K562 (cell line): Measurements from ENCODE around the gene PARD6B. TPM values are rescaled to one million over a fixed set of nuclear protein-coding genes. Genes with fewer than 3 reads are reported as not detected.

Experiments
- CC2D1A ChIP-seq: fragments of 450-650 bp; IDR thresholded peaks from 2 replicates; pipeline ENCODE4 v1.6.1; 2017; ENCODE audit warnings: mild to moderate bottlenecking
- ELK3 ChIP-seq: fragments of 450-650 bp; formaldehyde crosslinking; IDR thresholded peaks from 2 replicates; pipeline ENCODE4 v1.4.0; 2020; ENCODE audit warnings: mild to moderate bottlenecking
- EP400 ChIP-seq: fragments of 450-650 bp; IDR thresholded peaks from 2 replicates; pipeline ENCODE4 v1.6.1; 2017; ENCODE audit warnings: antibody characterized with exemption, mild to moderate bottlenecking, moderate library complexity
- ETV1 ChIP-seq: fragments of 450-650 bp; conservative IDR thresholded peaks from 2 replicates; pipeline ENCODE4 v1.6.1; 2016; ENCODE audit warnings: missing genetic modification characterization, control low read depth, low read depth, missing compliant biosample characterization
- FOS ChIP-seq: IDR thresholded peaks from 3 replicates; pipeline ENCODE4 v1.6.1; 2011; ENCODE audit not compliant: insufficient read length; ENCODE audit errors: extremely low read depth
- FOXP1 ChIP-seq: sonication (generic); formaldehyde crosslinking; IDR thresholded peaks from 2 replicates; pipeline ENCODE4 v1.8.0; 2022; ENCODE audit warnings: mild to moderate bottlenecking, missing genetic modification reagents
- MYC ChIP-seq, 2 experiments: fragments of 250-450 bp in 1 of 2; sonication (Bioruptor Pico) in 1 of 2; IDR thresholded peaks; 2 replicates each; pipeline versions ENCODE4 v1.5.1 to v1.6.1; 2012 to 2021; ENCODE audit warnings: low read depth in 2 of 2, borderline replicate concordance in 1 of 2, improper control_type of control experiment in 1 of 2, low read length in 1 of 2, mild to moderate bottlenecking in 1 of 2, moderate library complexity in 1 of 2
- NCOA6 ChIP-seq: fragments of 450-650 bp; IDR thresholded peaks from 2 replicates; pipeline ENCODE4 v1.6.1; 2017; ENCODE audit warnings: mild to moderate bottlenecking
- PREB ChIP-seq: sonication (generic); formaldehyde crosslinking; IDR thresholded peaks from 2 replicates; pipeline ENCODE4 v1.8.1; 2023; ENCODE audit warnings: mild to moderate bottlenecking, missing genetic modification reagents
- RBFOX2 ChIP-seq: fragments of 200-400 bp; formaldehyde crosslinking; IDR thresholded peaks from 2 replicates; pipeline ENCODE4 v1.6.1; 2017; ENCODE audit warnings: low read depth, mild to moderate bottlenecking, low read length, moderate library complexity
- SOX6 ChIP-seq: fragments of 450-650 bp; IDR thresholded peaks from 2 replicates; pipeline ENCODE4 v1.6.1; 2014; ENCODE audit warnings: mild to moderate bottlenecking
- SUPT5H ChIP-seq: fragments of 450-650 bp; IDR thresholded peaks from 2 replicates; pipeline ENCODE4 v1.6.1; 2016
- TGIF2 ChIP-seq: sonication (generic); formaldehyde crosslinking; IDR thresholded peaks from 2 replicates; pipeline ENCODE4 v1.8.1; 2022; ENCODE audit warnings: mild to moderate bottlenecking, missing genetic modification reagents, moderate library complexity
- TRIM25 ChIP-seq: fragments of 450-650 bp; IDR thresholded peaks from 2 replicates; pipeline ENCODE4 v1.7.0; 2016; ENCODE audit warnings: borderline replicate concordance
- ZFP91 ChIP-seq: sonication (generic); formaldehyde crosslinking; IDR thresholded peaks from 2 replicates; pipeline ENCODE4 v1.8.0; 2022; ENCODE audit warnings: mild to moderate bottlenecking, missing genetic modification reagents
- ZNF24 ChIP-seq: fragments of 450-650 bp; IDR thresholded peaks from 2 replicates; pipeline ENCODE4 v1.6.1; 2016
- ZNF311 ChIP-seq: fragments of 250-450 bp; sonication (Bioruptor Pico); IDR thresholded peaks from 2 replicates; pipeline ENCODE4 v1.4.0; 2020; ENCODE audit warnings: mild to moderate bottlenecking, moderate library complexity
- ZNF589 ChIP-seq: fragments of 200-800 bp; sonication (Bioruptor generic); IDR thresholded peaks from 2 replicates; pipeline ENCODE4 v1.6.1; 2016; ENCODE audit warnings: low read depth, missing genetic modification characterization, missing compliant biosample characterization
- ZNF644 ChIP-seq: fragments of 200-800 bp; sonication (Bioruptor generic); IDR thresholded peaks from 2 replicates; pipeline ENCODE4 v1.6.1; 2016; ENCODE audit warnings: low read depth, missing genetic modification characterization, missing compliant biosample characterization
- polyA plus RNA-seq, 8 experiments: library from polyadenylated mRNA; depleted of rRNA in 4 of 8; stranded (reverse) in 5 of 8; unstranded in 3 of 8; fragments of >200 nt; fragmentation: Nextera tagmentation in 2 of 8; fragmentation: Illumina TruSeq in 1 of 8; extraction: Ambion mirVana in 2 of 8; extraction: Trizol in 1 of 8; gene quantifications; 2 replicates each; pipeline versions ENCODE4 v1.2.1 to v1.2.3, GENCODE V29; 2011 to 2014; ENCODE audit warnings: inconsistent platforms in 1 of 8, missing spikeins in 1 of 8
- total RNA-seq, 7 experiments: library from RNA; depleted of rRNA in 6 of 7; stranded (reverse); fragments of >200 nt in 6 of 7; fragmentation: Illumina TruSeq in 2 of 7; extraction: Trizol in 2 of 7; gene quantifications; 2 replicates each; pipeline versions ENCODE4 v1.2.1 to v1.2.3, GENCODE V29; 2011 to 2021; ENCODE audit warnings: low replicate concordance in 1 of 7
- TF ChIP-seq, protein P1 (sequence below), 2 experiments: IDR thresholded peaks; 2 replicates each; pipeline ENCODE4 v1.6.1; 2012; ENCODE audit warnings: improper control_type of control experiment in 2 of 2, low read depth in 2 of 2, low read length in 2 of 2, borderline replicate concordance in 1 of 2

Gene PARD6B
- total and polyA plus RNA-seq, 9 of the 15 experiments (the other 6 are each of a cell fraction or from before 2014, with no cell fraction given), result 1.7 to 12.3 (median 5.5) TPM

GRCh38 chr20:50731055-50731929 is at the start of gene PARD6B (continued):
- TF ChIP-seq ZFP91 (no peak), PREB (CRISPR knock-in tag) (no peak), ZNF311 (CRISPR knock-in tag) (no peak), ZNF24 (peak; percentile 42), MYC (IDR thresholded peaks at IDR 0.05; ENCODE audit: low read depth, low read length) (peak; percentile 69), MYC (CRISPR knock-in tag; IDR thresholded peaks at IDR 0.05; ENCODE audit: borderline replicate concordance, low read depth) (no peak), FOS (peak; percentile 61), ZNF589 (CRISPR knock-in tag) (no peak; the same call in none of the 2 replicates), ZNF644 (tag) (peak; percentile 78; the same call in 1 of the 2 replicates), TGIF2 (CRISPR knock-in tag) (peak; percentile 84; the same call in 1 of the 2 replicates), CC2D1A (no peak), RBFOX2 (peak; percentile 91), EP400 (no peak), FOXP1 (CRISPR knock-in tag) (peak; percentile 65), SOX6 (peak; percentile 49), SUPT5H (peak; percentile 66), TRIM25 (no peak), ETV1 (peak; percentile 79), NCOA6 (peak; percentile 52; the same call in 1 of the 2 replicates), ELK3 (CRISPR knock-in tag) (no peak)
- TF ChIP-seq, protein P1, sequence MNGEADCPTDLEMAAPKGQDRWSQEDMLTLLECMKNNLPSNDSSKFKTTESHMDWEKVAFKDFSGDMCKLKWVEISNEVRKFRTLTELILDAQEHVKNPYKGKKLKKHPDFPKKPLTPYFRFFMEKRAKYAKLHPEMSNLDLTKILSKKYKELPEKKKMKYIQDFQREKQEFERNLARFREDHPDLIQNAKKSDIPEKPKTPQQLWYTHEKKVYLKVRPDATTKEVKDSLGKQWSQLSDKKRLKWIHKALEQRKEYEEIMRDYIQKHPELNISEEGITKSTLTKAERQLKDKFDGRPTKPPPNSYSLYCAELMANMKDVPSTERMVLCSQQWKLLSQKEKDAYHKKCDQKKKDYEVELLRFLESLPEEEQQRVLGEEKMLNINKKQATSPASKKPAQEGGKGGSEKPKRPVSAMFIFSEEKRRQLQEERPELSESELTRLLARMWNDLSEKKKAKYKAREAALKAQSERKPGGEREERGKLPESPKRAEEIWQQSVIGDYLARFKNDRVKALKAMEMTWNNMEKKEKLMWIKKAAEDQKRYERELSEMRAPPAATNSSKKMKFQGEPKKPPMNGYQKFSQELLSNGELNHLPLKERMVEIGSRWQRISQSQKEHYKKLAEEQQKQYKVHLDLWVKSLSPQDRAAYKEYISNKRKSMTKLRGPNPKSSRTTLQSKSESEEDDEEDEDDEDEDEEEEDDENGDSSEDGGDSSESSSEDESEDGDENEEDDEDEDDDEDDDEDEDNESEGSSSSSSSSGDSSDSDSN (IDR thresholded peaks at IDR 0.05; ENCODE audit: borderline replicate concordance in 1 of 2, low read depth in 2 of 2, low read length in 2 of 2), result peak; percentile 89 to 92
